Uterus (tissue), 4 donors: ENCODE measurements around the gene SLC12A5. TPM values are rescaled to one million over a fixed set of nuclear protein-coding genes. Genes with fewer than 3 reads are reported as not detected.
"Not testable (repeated sequence)": the region's sequence is repeated elsewhere in the genome, so short reads cannot be mapped to it uniquely, and the experiment has no call there.

ENCODE experiments used
- DNase-seq, 2 donors: peaks; one replicate each; pipeline ENCODE4 v3.0.0-alpha.2; 2019 to 2020
- H3K27ac ChIP-seq, 2 donors: fragments of 200-600 bp; sonication (generic); 1 replicate in 1 of 2; 2 replicates in 1 of 2; pipeline ENCODE4 v1.5.1; 2016 to 2018
- H3K27me3 ChIP-seq, 2 donors: fragments of 200-600 bp; sonication (generic); one replicate each; pipeline ENCODE4 v1.5.1; 2018 to 2019; ENCODE audit warnings: control low read depth in 1 of 2
- H3K36me3 ChIP-seq, 2 donors: fragments of 200-600 bp; sonication (generic); one replicate each; pipeline ENCODE4 v1.5.1; 2019; ENCODE audit warnings: control low read depth in 1 of 2
- H3K4me1 ChIP-seq, 2 donors: fragments of 200-600 bp; sonication (generic); one replicate each; pipeline ENCODE4 v1.5.1; 2018 to 2019; ENCODE audit warnings: control low read depth in 1 of 2
- H3K4me3 ChIP-seq, 2 donors: fragments of 200-600 bp; sonication (generic); 1 replicate in 1 of 2; 2 replicates in 1 of 2; pipeline ENCODE4 v1.5.1; 2018 to 2019; ENCODE audit warnings: mild to moderate bottlenecking in 1 of 2
- H3K9me3 ChIP-seq, 2 donors: fragments of 200-600 bp; sonication (generic); one replicate each; pipeline ENCODE4 v1.5.1; 2019; ENCODE audit warnings: control low read depth in 1 of 2
- POLR2A ChIP-seq, 2 donors: fragments of 450-650 bp; IDR thresholded peaks; one replicate each; pipeline ENCODE4 v1.6.1; 2016; ENCODE audit warnings: antibody characterized with exemption in 2 of 2, mild to moderate bottlenecking in 1 of 2, moderate library complexity in 1 of 2
- intact Hi-C: fragments of 100-400 bp; cut with DNase I; formaldehyde crosslinking; loops from one replicate; pipeline ENCODE4 v1.15.1; 2023; ENCODE audit warnings: low total_unique reads
- total RNA-seq, 4 donors: library from RNA; depleted of rRNA in 3 of 4; stranded (reverse); fragments of >200 nt in 3 of 4; gene quantifications; one replicate each; pipeline versions ENCODE4 v1.1.0 to v1.2.4, GENCODE V29; 2014 to 2023
- TF ChIP-seq, protein P1 (sequence below), 4 experiments: fragments of 200-600 bp in 2 of 4; fragments of 450-650 bp in 2 of 4; sonication (generic) in 2 of 4; IDR thresholded peaks; one replicate each; pipeline ENCODE4 v1.5.1; 2016 to 2019; ENCODE audit warnings: antibody characterized with exemption in 4 of 4, mild to moderate bottlenecking in 2 of 4, moderate library complexity in 1 of 4
- donor health status: DM: yes; HTN: yes; CAD: no.

Gene SLC12A5
- total RNA-seq, 4 donors from 2014 or later, result 0.35 TPM; not detected in 3

- Histone ChIP-seq H3K36me3 (no peaks in the 10 kb centered on the region), H3K27ac (no peak overlapping the region), H3K4me3 (no peak overlapping the region), H3K4me1 (no peaks in the 10 kb centered on the region), H3K9me3 (no peaks in the 10 kb centered on the region), H3K27me3 (peaks cover 0 to 9% of the 10 kb centered on the region in 2 donors)
- no peak for TF ChIP-seq POLR2A (IDR thresholded peaks at IDR 0.05)
- TF ChIP-seq, protein P1, sequence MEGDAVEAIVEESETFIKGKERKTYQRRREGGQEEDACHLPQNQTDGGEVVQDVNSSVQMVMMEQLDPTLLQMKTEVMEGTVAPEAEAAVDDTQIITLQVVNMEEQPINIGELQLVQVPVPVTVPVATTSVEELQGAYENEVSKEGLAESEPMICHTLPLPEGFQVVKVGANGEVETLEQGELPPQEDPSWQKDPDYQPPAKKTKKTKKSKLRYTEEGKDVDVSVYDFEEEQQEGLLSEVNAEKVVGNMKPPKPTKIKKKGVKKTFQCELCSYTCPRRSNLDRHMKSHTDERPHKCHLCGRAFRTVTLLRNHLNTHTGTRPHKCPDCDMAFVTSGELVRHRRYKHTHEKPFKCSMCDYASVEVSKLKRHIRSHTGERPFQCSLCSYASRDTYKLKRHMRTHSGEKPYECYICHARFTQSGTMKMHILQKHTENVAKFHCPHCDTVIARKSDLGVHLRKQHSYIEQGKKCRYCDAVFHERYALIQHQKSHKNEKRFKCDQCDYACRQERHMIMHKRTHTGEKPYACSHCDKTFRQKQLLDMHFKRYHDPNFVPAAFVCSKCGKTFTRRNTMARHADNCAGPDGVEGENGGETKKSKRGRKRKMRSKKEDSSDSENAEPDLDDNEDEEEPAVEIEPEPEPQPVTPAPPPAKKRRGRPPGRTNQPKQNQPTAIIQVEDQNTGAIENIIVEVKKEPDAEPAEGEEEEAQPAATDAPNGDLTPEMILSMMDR (IDR thresholded peaks at IDR 0.05), result no peak
- intact Hi-C loops, result no loop called here
- DNase-seq, result no peak
Observed at GRCh38 chr20:45991616-45992015, 37.4 kb upstream of the SLC12A5 start.

- H3K4me3 ChIP-seq, result no peak overlapping the region
- intact Hi-C loops, result no loop called here
- H3K36me3 ChIP-seq, result no peaks in the 10 kb centered on the region
- no peak for DNase-seq
- TF ChIP-seq POLR2A (IDR thresholded peaks at IDR 0.05), result no peak
- TF ChIP-seq, protein P1 (IDR thresholded peaks at IDR 0.05), result no peak
- peaks cover 0 to 10% of the 10 kb centered on the region in 2 donors for H3K27me3 ChIP-seq
- no peaks in the 10 kb centered on the region for H3K4me1 ChIP-seq
- no peak overlapping the region for H3K27ac ChIP-seq
- H3K9me3 ChIP-seq, result no peaks in the 10 kb centered on the region
Observed at GRCh38 chr20:45993197-45993951, 35.6 kb upstream of the SLC12A5 start.

GRCh38 chr20:45994761-45995493 is 34.1 kb upstream of the SLC12A5 start:
- H3K27ac ChIP-seq, result no peak overlapping the region
- TF ChIP-seq POLR2A (IDR thresholded peaks at IDR 0.05), result no peak
- TF ChIP-seq, protein P1 (IDR thresholded peaks at IDR 0.05), result no peak
- intact Hi-C loops, result no loop called here
- H3K4me3 ChIP-seq, result no peak overlapping the region
- no peaks in the 10 kb centered on the region for H3K9me3 ChIP-seq
- no peak for DNase-seq
- no peaks in the 10 kb centered on the region for H3K4me1 ChIP-seq
- no peaks in the 10 kb centered on the region for H3K36me3 ChIP-seq
- H3K27me3 ChIP-seq, result peaks cover 0 to 3% of the 10 kb centered on the region in 2 donors

DNA sequence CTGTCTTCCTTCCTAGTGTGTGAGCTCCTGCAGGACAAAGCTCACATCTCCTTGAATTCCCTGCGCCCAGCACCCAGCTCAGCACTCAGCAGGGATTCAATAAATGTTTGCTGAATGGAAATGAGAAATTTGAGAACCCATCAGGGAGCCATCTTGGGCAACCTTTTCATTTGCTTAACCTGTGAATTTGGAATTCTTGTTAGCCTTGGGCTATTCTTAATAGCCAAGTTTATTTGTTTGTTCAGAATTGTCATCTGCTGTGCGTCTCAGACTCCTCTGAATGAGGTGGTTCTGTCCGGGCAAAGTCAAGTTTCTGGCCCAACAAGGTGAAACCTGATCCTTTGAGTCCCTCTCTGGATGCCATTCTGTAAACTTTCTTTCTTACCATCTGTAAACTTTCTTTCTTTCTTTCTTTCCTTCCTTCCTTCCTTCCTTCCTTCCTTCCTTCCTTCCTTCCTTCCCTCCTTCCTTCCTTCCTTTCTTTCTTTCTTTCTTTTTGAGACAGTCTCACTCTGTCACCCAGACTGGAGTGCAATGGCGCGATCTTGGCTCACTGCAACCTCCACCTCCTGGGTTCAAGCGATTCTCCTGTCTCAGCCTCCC is 33.4 kb upstream of the SLC12A5 start:
- H3K27ac ChIP-seq, DNase-seq, H3K27me3 ChIP-seq, intact Hi-C loops, H3K9me3 ChIP-seq, H3K4me3 ChIP-seq, H3K4me1 ChIP-seq, H3K36me3 ChIP-seq: not testable (repeated sequence)

DNA sequence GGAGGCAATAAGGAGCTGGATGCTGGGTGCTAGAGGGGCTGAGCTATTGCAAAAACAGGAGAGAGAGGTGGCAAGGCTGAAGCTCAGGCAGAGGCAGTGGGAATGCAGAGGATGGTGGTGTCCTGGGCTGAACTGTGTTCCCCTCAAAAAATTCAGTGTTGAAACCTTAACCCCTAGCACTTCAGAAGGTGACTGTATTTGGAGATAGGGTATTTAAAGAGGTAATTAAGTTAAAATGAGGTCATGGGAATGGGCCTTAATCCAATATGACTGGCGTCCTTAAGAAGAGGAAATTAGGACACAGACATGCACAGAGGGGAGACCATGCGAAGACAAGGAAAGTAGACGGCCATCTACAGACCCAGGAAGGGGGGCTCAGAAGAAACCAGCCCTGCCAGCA is 31.8 kb upstream of the SLC12A5 start:
- no peak for DNase-seq
- Histone ChIP-seq H3K4me1 (no peaks in the 10 kb centered on the region), H3K4me3 (no peak overlapping the region), H3K9me3 (no peaks in the 10 kb centered on the region), H3K36me3 (no peaks in the 10 kb centered on the region), H3K27me3 (peaks cover 0 to 3% of the 10 kb centered on the region in 2 donors), H3K27ac (no peak overlapping the region)
- TF ChIP-seq POLR2A (IDR thresholded peaks at IDR 0.05), result no peak
- TF ChIP-seq, protein P1 (IDR thresholded peaks at IDR 0.05), result no peak
- intact Hi-C loops, result no loop called here
